ENCODE measurements around the gene TNFSF9.
A peak's percentile ranks its signal among the peaks of the same experiment; 100 is the strongest.
"Not testable (repeated sequence)": the region's sequence is repeated elsewhere in the genome, so short reads cannot be mapped to it uniquely, and the experiment has no call there.

Gene TNFSF9

GRCh38 chr19:6532244-6532999 lies 1.6 kb downstream of the TNFSF9 start:
- no peak for DNase-seq (ENCODE audit: low read depth)

GRCh38 chr19:6533000-6533328 lies 2.1 kb downstream of the TNFSF9 start:
- no peak for DNase-seq (ENCODE audit: low read depth)

- no peak for DNase-seq (ENCODE audit: low read depth)
Observed at GRCh38 chr19:6533746-6534418, 3.1 kb downstream of the TNFSF9 start.

GRCh38 chr19:6534451-6535093 lies 3.7 kb downstream of the TNFSF9 start:
- no peak for DNase-seq (ENCODE audit: low read depth)

GRCh38 chr19:6535558-6536137 lies 4.8 kb downstream of the TNFSF9 start:
- no peak for DNase-seq (ENCODE audit: low read depth)

- DNase-seq (ENCODE audit: low read depth), result no peak
Observed at GRCh38 chr19:6539514-6539913, 8.7 kb downstream of the TNFSF9 start.

- no peak for DNase-seq (ENCODE audit: low read depth)
Observed at GRCh38 chr19:6540918-6541689, 10.3 kb downstream of the TNFSF9 start.

GRCh38 chr19:6543866-6544347 lies 13.1 kb downstream of the TNFSF9 start:
- DNase-seq (ENCODE audit: low read depth), result no peak

GRCh38 chr19:6550679-6551078 lies 19.9 kb downstream of the TNFSF9 start:
- DNase-seq (ENCODE audit: low read depth), result not testable (repeated sequence)

- DNase-seq (ENCODE audit: low read depth), result no peak
Observed at GRCh38 chr19:6551091-6551490, 20.3 kb downstream of the TNFSF9 start.

GRCh38 chr19:6551607-6552450 lies 21.0 kb downstream of the TNFSF9 start:
- DNase-seq (ENCODE audit: low read depth), result peak; percentile 49

- DNase-seq (ENCODE audit: low read depth), result no peak
Observed at GRCh38 chr19:6556043-6556449, 25.2 kb downstream of the TNFSF9 start.

GRCh38 chr19:6556480-6557195 lies 25.8 kb downstream of the TNFSF9 start:
- no peak for DNase-seq (ENCODE audit: low read depth)

GRCh38 chr19:6562437-6562836 lies 31.6 kb downstream of the TNFSF9 start:
- DNase-seq (ENCODE audit: low read depth), result not testable (repeated sequence)

GRCh38 chr19:6564393-6564792 lies 33.6 kb downstream of the TNFSF9 start:
- DNase-seq (ENCODE audit: low read depth), result no peak

- DNase-seq (ENCODE audit: low read depth), result not testable (repeated sequence)
Observed at GRCh38 chr19:6566727-6567126, 35.9 kb downstream of the TNFSF9 start.

- no peak for DNase-seq (ENCODE audit: low read depth)
Observed at GRCh38 chr19:6568010-6568526, 37.2 kb downstream of the TNFSF9 start.

GRCh38 chr19:6568816-6569215 lies 38.0 kb downstream of the TNFSF9 start:
- no peak for DNase-seq (ENCODE audit: low read depth)

- no peak for DNase-seq (ENCODE audit: low read depth)
Observed at GRCh38 chr19:6570764-6571163, 39.9 kb downstream of the TNFSF9 start.

GRCh38 chr19:6571167-6571566 lies 40.3 kb downstream of the TNFSF9 start:
- no peak for DNase-seq (ENCODE audit: low read depth)

All from activated gamma-delta T cell treated with anti-CD3 and anti-CD28 coated beads, Interleukin-2, amount 50 U/mL, for 16 hours (primary cell).